SK-N-SH (cell line): ENCODE results near the gene EDRF1. TPM values are rescaled to one million over a fixed set of nuclear protein-coding genes. Genes with fewer than 3 reads are reported as not detected.

Experiments
- CTCF ChIA-PET: fragments of 300-600, 350-600 bp; formaldehyde crosslinking; extraction: SDS; loops from one replicate; lab custom pipeline; 2021; lab: Yijun Ruan, JAX
- POLR2A ChIA-PET: fragments of 350-600 bp; sonication (Branson Sonifier 250); formaldehyde crosslinking; extraction: SDS; loops from one replicate; lab custom pipeline; 2020; ENCODE audit warnings: antibody characterized with exemption, inconsistent platforms; lab: Yijun Ruan, JAX
- DNase-seq: peaks from one replicate; pipeline ENCODE4 v3.0.0; 2012
- H2AFZ ChIP-seq: fragments of 200-600 bp; sonication (generic); 2 replicates; pipeline ENCODE4 v1.8.1; 2016; ENCODE audit warnings: antibody characterized with exemption, mild to moderate bottlenecking, low read depth
- H3F3A ChIP-seq: fragments of 200-600 bp; sonication (generic); replicated peaks from 2 replicates; pipeline ENCODE3; 2016; ENCODE audit warnings: antibody characterized with exemption, mild to moderate bottlenecking; ENCODE audit not compliant: insufficient read depth
- H3K27ac ChIP-seq, 2 experiments: fragments of 200-500 bp in 1 of 2; fragments of 200-600 bp in 1 of 2; sonication (Bioruptor generic) in 1 of 2; sonication (generic), shearing (Covaris generic) in 1 of 2; 2 replicates each; pipeline versions ENCODE4 v1.5.1 to v1.6.1; 2014 to 2016; ENCODE audit warnings: low read depth in 2 of 2, inconsistent platforms in 1 of 2, low read length in 1 of 2, mild to moderate bottlenecking in 1 of 2, mixed read lengths in 1 of 2
- H3K27me3 ChIP-seq: fragments of 200-600 bp; sonication (generic), shearing (Covaris generic); 2 replicates; pipeline ENCODE4 v1.6.1; 2016; ENCODE audit warnings: mixed run types; ENCODE audit not compliant: insufficient read depth
- H3K36me3 ChIP-seq, 2 experiments: fragments of 200-500 bp in 1 of 2; fragments of 200-600 bp in 1 of 2; sonication (Bioruptor generic) in 1 of 2; sonication (generic) in 1 of 2; replicated peaks in 1 of 2; 2 replicates each; pipeline versions ENCODE3 to v1.5.1; 2014 to 2016; ENCODE audit warnings: low read length in 1 of 2, mild to moderate bottlenecking in 1 of 2; ENCODE audit not compliant: insufficient read depth in 2 of 2, control insufficient read depth in 1 of 2
- H3K4me1 ChIP-seq, 2 experiments: fragments of 200-500 bp in 1 of 2; fragments of 200-600 bp in 1 of 2; sonication (Bioruptor generic) in 1 of 2; sonication (generic), shearing (Covaris generic) in 1 of 2; 2 replicates each; pipeline versions ENCODE4 v1.5.1 to v1.6.1; 2014 to 2016; ENCODE audit warnings: low read depth in 1 of 2, low read length in 1 of 2, mixed run types in 1 of 2; ENCODE audit not compliant: insufficient read depth in 2 of 2, control insufficient read depth in 1 of 2
- H3K4me2 ChIP-seq: fragments of 200-600 bp; sonication (generic), shearing (Covaris generic); 2 replicates; pipeline ENCODE4 v1.6.1; 2017; ENCODE audit warnings: mixed run types
- H3K4me3 ChIP-seq, 2 experiments: fragments of 200-500 bp in 1 of 2; fragments of 200-600 bp in 1 of 2; sonication (Bioruptor generic) in 1 of 2; sonication (generic), shearing (Covaris generic) in 1 of 2; 2 replicates each; pipeline versions ENCODE4 v1.5.1 to v1.8.1; 2014 to 2016; ENCODE audit warnings: low read depth in 2 of 2, inconsistent platforms in 1 of 2, low read length in 1 of 2, mild to moderate bottlenecking in 1 of 2, mixed read lengths in 1 of 2, moderate library complexity in 1 of 2
- H3K79me2 ChIP-seq: fragments of 200-600 bp; sonication (generic); 2 replicates; pipeline ENCODE4 v1.8.1; 2017; ENCODE audit warnings: mild to moderate bottlenecking; ENCODE audit not compliant: insufficient read depth
- H3K9ac ChIP-seq: fragments of 200-600 bp; sonication (generic); 2 replicates; pipeline ENCODE4 v1.6.1; 2017; ENCODE audit warnings: mixed run types
- H3K9me2 ChIP-seq: fragments of 200-600 bp; sonication (generic); 2 replicates; pipeline ENCODE4 v1.6.1; 2017; ENCODE audit warnings: mixed run types
- H3K9me3 ChIP-seq: fragments of 200-600 bp; sonication (generic); 2 replicates; pipeline ENCODE4 v1.6.1; 2017; ENCODE audit warnings: mixed run types, mild to moderate bottlenecking, moderate library complexity
- H4K20me1 ChIP-seq: fragments of 200-600 bp; sonication (generic); 2 replicates; pipeline ENCODE4 v1.6.1; 2017; ENCODE audit warnings: mild to moderate bottlenecking, mixed run types; ENCODE audit not compliant: insufficient read depth
- FOXJ3 ChIP-seq: sonication (generic); formaldehyde crosslinking; IDR thresholded peaks from 2 replicates; pipeline ENCODE4 v1.5.1; 2020; ENCODE audit warnings: mild to moderate bottlenecking, missing genetic modification reagents
- MXI1 ChIP-seq: IDR thresholded peaks from 2 replicates; pipeline ENCODE4 v1.6.1; 2012; ENCODE audit warnings: mild to moderate bottlenecking, low read depth, low read length, improper control_type of control experiment
- SMC3 ChIP-seq: IDR thresholded peaks from 2 replicates; pipeline ENCODE4 v1.6.1; 2012; ENCODE audit warnings: low read depth, low read length, improper control_type of control experiment
- YY1 ChIP-seq: IDR thresholded peaks from 2 replicates; pipeline ENCODE4 v1.4.0; 2012; ENCODE audit warnings: low read depth, mild to moderate bottlenecking
- ZBTB33 ChIP-seq: IDR thresholded peaks from 2 replicates; pipeline ENCODE4 v1.4.0; 2012; ENCODE audit warnings: low read depth, borderline replicate concordance
- whole genome bisulfite sequencing: methylation state at CpG from one replicate; pipeline ENCODE4 v1.1.6; 2017; ENCODE audit warnings: low lambda C conversion rate; 5-methylcytosine and 5-hydroxymethylcytosine counted together
- polyA plus RNA-seq, 3 experiments: library from polyadenylated mRNA; depleted of rRNA; stranded (reverse); fragments of >200 nt; gene quantifications; 2 replicates each; pipeline ENCODE4 v1.2.3, GENCODE V29; 2012
- TF ChIP-seq, protein P1 (sequence below): IDR thresholded peaks from 2 replicates; pipeline ENCODE4 v1.4.0; 2012; ENCODE audit warnings: low read depth, borderline replicate concordance

EDRF1 gene
- polyA plus RNA-seq, 1 of the 3 experiments (the other 2 are of a cell fraction): 19.2 TPM

DNA sequence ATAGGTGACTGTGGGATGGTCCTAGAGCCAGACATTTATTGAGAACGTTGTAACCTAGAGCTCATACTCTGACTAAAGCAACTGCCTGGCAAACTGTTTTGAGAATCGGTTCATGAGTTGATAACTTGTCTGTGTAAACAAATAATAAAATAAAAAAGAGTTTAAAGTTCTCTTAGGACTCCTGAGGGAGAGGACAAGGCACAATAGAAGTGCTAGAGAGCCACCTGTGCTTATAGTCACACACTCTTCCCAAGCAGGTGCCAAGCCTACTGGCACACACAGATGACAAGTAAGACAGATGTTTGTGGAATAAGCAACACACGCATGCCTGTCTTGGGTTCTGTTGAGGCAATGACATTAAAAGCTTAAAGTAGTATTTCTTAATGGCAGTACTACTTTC is 7.9 kb downstream of the EDRF1 start:
- H3K4me3 ChIP-seq: no peak overlapping the region
- no peak overlapping the region for H3K9ac ChIP-seq
- 44% methylated on average over 3 of the region's 3 CpGs for WGBS
- DNase-seq: no peak
- H3K9me3 ChIP-seq: no peaks in the 10 kb centered on the region
- H3K4me1 ChIP-seq: no peaks in the 10 kb centered on the region
- no peaks in the 10 kb centered on the region for H3K9me2 ChIP-seq
- H3K27me3 ChIP-seq: no peaks in the 10 kb centered on the region
- no peak overlapping the region for H3K4me2 ChIP-seq
- no peak overlapping the region for H3K27ac ChIP-seq
- H4K20me1 ChIP-seq: no peaks in the 10 kb centered on the region
- POLR2A ChIA-PET: no interaction called here
- peaks cover 90 to 99% of the 10 kb centered on the region in 2 experiments for H3K36me3 ChIP-seq
- no peak overlapping the region for H2AFZ ChIP-seq
- H3F3A ChIP-seq: no peaks in the 10 kb centered on the region
- CTCF ChIA-PET: no interaction called here
- TF ChIP-seq MXI1: no peak
- H3K79me2 ChIP-seq: no peaks in the 10 kb centered on the region

DNA sequence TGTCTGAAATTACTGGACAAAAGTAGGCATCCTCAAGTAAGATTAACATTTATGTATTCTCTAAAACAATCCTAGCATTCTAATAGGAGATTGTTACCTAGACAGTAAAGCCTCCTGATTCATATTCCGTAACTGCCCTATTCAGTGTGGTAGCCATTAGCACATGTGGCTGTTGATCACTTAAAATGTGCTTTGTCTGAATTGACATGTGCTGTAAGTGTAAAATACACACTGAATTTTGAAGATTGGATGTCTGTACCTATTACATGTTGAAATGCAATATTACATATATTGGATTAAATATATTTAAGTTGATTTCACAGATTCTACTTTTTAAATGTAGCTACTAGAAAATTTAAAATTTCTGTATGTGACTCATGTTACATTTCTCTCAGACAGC is 14.6 kb downstream of the EDRF1 start:
- Histone ChIP-seq H3K79me2 (no peaks in the 10 kb centered on the region), H4K20me1 (no peaks in the 10 kb centered on the region), H3K36me3 (peaks cover 94 to 100% of the 10 kb centered on the region in 2 experiments)
- 100% methylated on average over 1 of the region's 1 CpG for WGBS
- TF ChIP-seq YY1: no peak
- TF ChIP-seq SMC3: no peak
- TF ChIP-seq, protein P1, sequence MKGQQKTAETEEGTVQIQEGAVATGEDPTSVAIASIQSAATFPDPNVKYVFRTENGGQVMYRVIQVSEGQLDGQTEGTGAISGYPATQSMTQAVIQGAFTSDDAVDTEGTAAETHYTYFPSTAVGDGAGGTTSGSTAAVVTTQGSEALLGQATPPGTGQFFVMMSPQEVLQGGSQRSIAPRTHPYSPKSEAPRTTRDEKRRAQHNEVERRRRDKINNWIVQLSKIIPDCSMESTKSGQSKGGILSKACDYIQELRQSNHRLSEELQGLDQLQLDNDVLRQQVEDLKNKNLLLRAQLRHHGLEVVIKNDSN: no peak
- TF ChIP-seq MXI1: no peak
- TF ChIP-seq ZBTB33: no peak
- TF ChIP-seq, all 33 proteins: peak for 0
- no peak overlapping the region for H3K27ac ChIP-seq
- H3F3A ChIP-seq: no peaks in the 10 kb centered on the region
- DNase-seq: no peak
- ChIA-PET CTCF (no interaction called here), POLR2A (no interaction called here)
- H3K4me3 ChIP-seq: no peak overlapping the region
- H3K9ac ChIP-seq: no peak overlapping the region
- H3K4me1 ChIP-seq: no peaks in the 10 kb centered on the region
- no peak overlapping the region for H3K4me2 ChIP-seq
- H2AFZ ChIP-seq: no peak overlapping the region
- no peaks in the 10 kb centered on the region for H3K9me3 ChIP-seq
- H3K27me3 ChIP-seq: no peaks in the 10 kb centered on the region
- no peaks in the 10 kb centered on the region for H3K9me2 ChIP-seq

GRCh38 chr10:125734823-125735222 is 15.3 kb downstream of the EDRF1 start:
- no peaks in the 10 kb centered on the region for H4K20me1 ChIP-seq
- H3K4me2 ChIP-seq: no peak overlapping the region
- TF ChIP-seq FOXJ3: no peak
- POLR2A ChIA-PET: no interaction called here
- H3K9me2 ChIP-seq: no peaks in the 10 kb centered on the region
- H3K4me3 ChIP-seq: no peak overlapping the region
- no peak overlapping the region for H2AFZ ChIP-seq
- H3F3A ChIP-seq: no peaks in the 10 kb centered on the region
- no peak overlapping the region for H3K27ac ChIP-seq
- no peak for DNase-seq
- no peak overlapping the region for H3K9ac ChIP-seq
- H3K27me3 ChIP-seq: no peaks in the 10 kb centered on the region
- 96% methylated on average over 1 of the region's 1 CpG for WGBS
- peaks cover 94 to 100% of the 10 kb centered on the region in 2 experiments for H3K36me3 ChIP-seq
- no peaks in the 10 kb centered on the region for H3K4me1 ChIP-seq
- CTCF ChIA-PET: no interaction called here
- H3K79me2 ChIP-seq: no peaks in the 10 kb centered on the region
- H3K9me3 ChIP-seq: no peaks in the 10 kb centered on the region
